Measurements from ENCODE around the gene ADCY2. TPM values are rescaled to one million over a fixed set of nuclear protein-coding genes. Genes with fewer than 3 reads are reported as not detected.

Gene ADCY2
- total and polyA plus RNA-seq, 9 of the 15 experiments (the other 6 are each of a cell fraction or from before 2014, with no cell fraction given): 0.01 to 0.15 (median 0.03) TPM; not detected in 5

- Histone ChIP-seq H3K36me3 (ENCODE audit: control insufficient read depth, insufficient read depth, low read length) (no peaks in the 10 kb centered on the region), H4K20me1 (replicated peaks; ENCODE audit: control insufficient read depth, insufficient read depth, low read length) (no peaks in the 10 kb centered on the region), H3K4me3 (no peak overlapping the region), H3K9me3 (replicated peaks; ENCODE audit: control insufficient read depth, insufficient read depth, low read depth, low read length) (no peaks in the 10 kb centered on the region), H3K4me2 (ENCODE audit: insufficient read depth, low read length) (no peak overlapping the region), H2AFZ (ENCODE audit: low read depth, low read length) (no peak overlapping the region), H3K27ac (ENCODE audit: extremely low read depth, low read depth, low read length) (no peak overlapping the region), H3K79me2 (ENCODE audit: control insufficient read depth, insufficient read depth, low read length) (no peaks in the 10 kb centered on the region), H3K9ac (ENCODE audit: insufficient read depth in 1 of 2, low read depth in 2 of 2, low read length in 2 of 2) (no peak overlapping the region), H3K4me1 (replicated peaks in 1 of 2; ENCODE audit: control insufficient read depth in 2 of 2, insufficient read depth in 2 of 2, low read length in 2 of 2) (no peaks in the 10 kb centered on the region), H3K9me1 (ENCODE audit: control insufficient read depth, insufficient read depth, low read length) (no peaks in the 10 kb centered on the region), H3K27me3 (ENCODE audit: control insufficient read depth in 2 of 2, insufficient read depth in 2 of 2, low read length in 2 of 2) (no peaks in the 10 kb centered on the region)
- no TSS peak for BruUV-seq (replicated peaks)
- intact Hi-C loops (cut with micrococcal nuclease) (no loop called here), in situ Hi-C loops (cut with MboI) (no loop called here)
- ATAC-seq (no peak), FAIRE-seq (no peak), DNase-seq (ENCODE audit: extremely low read depth in 1 of 4, low spot score in 3 of 4) (no peak)
- CTCF ChIA-PET (ENCODE audit: low intra/inter-chr PET ratio): no interaction called here
- 0% methylated on average over 2 of the region's 2 CpGs for WGBS (ENCODE audit: insufficient coverage, low coverage, missing lambda C conversion rate)
- no peak for TF ChIP-seq HMGXB4 (CRISPR knock-in tag; IDR thresholded peaks at IDR 0.05)
- no peak for TF ChIP-seq HCFC1 (IDR thresholded peaks at IDR 0.05; ENCODE audit: low read depth, low read length)
- no peak for TF ChIP-seq NCOA4 (IDR thresholded peaks at IDR 0.05; ENCODE audit: partially characterized antibody)
- no peak for TF ChIP-seq LCOR (CRISPR knock-in tag; IDR thresholded peaks at IDR 0.05)
- no peak for TF ChIP-seq ASH1L (IDR thresholded peaks at IDR 0.05; ENCODE audit: borderline replicate concordance, low read depth, partially characterized antibody)
- POLR2A ChIA-PET: interaction anchor here (0.6 kb wide), 1 partner anchor 53 kb away, joined by 4 read pairs; no protein-coding TSS in a partner anchor
Observed at GRCh38 chr5:7565559-7565958, 169.6 kb downstream of the ADCY2 start.

Data from K562 (cell line).